Activated T-cell treated with anti-CD3 and anti-CD28 coated beads, Interleukin-2, amount 50 U/mL, for 48 hours (primary cell): ENCODE data around the gene WWOX.

Experiments
- DNase-seq, 2 experiments: peaks; one replicate each; pipeline ENCODE4 v3.0.0-alpha.2; 2020

WWOX gene

DNA sequence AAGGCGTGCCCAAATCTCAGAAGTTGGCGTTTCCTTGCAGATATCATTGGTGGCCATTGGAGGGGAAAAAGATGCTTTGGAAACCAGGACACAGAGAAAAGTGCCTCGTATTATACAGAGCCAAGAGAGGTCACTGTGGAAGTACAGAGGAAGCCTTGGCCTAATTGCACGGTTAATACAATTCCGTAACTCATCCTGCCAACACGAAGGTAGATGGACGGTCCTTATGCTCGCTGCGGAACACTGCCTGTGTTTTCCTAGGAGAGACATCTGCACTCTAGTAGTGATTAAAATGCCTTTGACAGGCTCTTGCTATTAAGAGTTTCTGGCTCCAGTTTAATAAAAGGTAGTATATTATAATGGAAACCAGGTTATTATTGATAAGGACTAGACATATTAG lies 536.4 kb downstream of the WWOX start:
- DNase-seq = no peak

DNA sequence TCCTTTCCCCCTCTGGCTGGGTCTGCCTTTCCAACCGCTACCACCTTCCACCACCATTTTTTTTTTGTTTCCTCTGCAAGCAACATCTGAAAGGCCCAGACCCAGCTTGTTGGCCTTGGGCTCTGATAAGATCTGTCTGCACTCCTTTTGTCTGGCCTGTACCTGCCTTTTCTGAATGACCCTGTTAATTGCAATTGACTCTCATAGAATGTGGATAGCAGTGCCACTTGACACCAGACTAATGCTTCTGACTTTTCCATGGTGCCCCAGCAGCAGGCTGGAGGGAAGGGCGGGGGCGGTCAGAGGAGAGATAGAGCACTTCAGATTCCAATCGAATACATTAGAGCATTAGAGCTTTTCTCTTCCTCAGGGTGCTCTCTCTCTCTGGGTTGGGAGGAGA lies 538.9 kb downstream of the WWOX start:
- no peak for DNase-seq

DNA sequence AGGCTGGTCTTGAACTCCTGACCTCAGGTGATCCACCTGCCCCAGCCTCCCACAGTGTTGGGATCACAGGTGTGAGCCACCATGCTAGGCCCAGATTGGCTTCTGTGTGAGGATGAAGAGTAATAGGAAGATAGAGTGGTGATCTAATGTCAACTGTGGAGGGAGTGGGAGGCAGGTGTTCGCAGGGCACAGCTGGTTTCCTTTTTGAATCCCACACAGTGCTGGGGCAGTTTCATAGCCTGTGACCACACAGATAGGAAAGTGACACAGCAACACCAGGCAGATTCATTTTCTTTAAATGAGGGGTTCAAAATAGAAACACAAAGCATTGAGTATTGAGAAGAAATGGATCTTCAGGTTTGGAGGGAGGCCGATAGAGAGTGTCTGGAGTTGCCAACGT lies 540.3 kb downstream of the WWOX start:
- peak in 1 of 2 experiments; percentile 27 for DNase-seq

DNA sequence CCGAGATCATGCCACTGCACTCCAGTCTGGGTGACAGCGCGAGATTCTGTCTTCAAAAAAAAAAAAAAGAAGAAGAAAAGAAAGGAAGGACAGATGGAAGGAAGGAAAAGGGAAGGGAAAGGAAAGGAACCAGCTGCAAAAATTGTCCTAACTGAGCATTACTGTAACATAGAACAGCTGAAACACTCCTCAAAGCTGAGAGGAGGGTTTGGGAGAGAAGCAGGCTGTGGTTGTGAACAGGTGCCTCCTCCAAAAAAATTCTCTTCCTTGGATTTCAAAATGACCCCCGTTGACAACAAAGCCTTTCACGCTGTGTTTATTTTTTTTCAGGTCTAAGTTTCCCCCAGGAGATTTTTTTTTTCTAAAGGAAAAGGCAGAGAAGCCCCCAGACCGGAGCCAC lies 541.4 kb downstream of the WWOX start:
- DNase-seq = no peak

DNA sequence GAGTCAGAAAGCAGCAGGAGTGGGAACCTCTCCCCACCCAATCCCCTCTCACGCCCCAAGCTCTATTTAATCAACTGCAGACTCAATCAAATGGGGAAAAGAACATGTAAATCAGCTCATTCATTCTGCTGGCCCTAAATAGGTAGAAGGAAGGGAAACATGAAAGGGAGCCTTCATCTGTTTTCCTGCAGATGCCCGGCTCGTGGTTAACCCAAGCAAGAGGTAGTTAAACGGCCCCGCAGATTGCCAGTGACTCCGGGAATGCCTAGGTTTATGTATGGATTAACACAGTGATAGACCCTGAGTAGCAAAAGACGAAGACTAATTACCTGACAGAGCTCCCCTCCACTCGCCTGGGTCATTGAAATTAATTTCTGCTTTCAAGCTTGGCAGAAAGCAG lies 542.0 kb downstream of the WWOX start:
- no peak for DNase-seq

DNA sequence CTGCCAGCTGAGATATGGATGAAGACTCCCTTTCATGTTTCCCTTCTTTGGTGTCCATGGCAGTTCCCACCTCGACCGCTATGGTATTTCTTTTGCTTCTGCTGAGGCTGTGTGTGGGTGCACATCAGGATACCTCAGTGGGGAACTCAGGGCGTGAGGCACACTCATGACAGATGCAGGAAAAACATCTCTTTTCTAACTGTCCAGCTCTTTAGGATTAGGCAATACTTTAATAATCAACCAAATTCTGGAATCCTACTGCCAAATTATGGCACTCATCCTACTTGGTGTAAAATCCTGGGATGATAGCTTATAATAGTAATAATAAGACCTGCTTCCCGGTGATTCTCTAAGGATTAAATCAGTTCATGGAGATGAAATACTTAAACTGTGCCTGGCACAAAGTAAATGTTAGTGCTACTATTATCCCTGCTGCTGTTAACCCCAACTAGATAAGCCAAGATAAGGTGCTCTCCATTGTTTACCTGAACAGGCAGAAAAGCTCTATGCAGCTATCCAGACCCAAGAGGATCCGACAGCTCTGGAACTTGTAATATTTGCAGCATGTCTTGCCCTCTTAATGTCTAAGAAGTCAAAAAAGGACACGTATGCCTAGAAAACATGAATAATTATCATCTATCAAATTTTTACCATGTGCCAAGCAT lies 543.3 kb downstream of the WWOX start:
- no peak for DNase-seq

DNA sequence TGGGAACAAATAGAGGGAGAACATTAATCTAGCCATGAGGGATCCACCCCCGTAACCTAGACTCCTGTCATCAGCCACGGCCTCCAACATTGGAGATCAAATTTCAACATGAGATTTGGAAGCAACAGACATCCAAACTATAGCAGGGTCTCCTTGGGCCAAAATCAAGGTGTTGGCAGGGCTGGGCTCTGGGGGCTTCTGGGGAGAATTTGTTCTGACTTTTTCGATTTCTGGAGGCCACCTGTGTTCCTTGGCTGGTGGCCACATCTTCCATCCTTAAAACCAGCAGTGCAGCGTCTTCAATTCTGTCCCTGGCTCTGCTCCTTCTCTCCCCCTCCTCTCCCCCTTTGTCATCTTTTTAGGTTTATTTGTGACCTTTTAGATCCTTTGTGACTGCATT lies 546.2 kb downstream of the WWOX start:
- DNase-seq = no peak

DNA sequence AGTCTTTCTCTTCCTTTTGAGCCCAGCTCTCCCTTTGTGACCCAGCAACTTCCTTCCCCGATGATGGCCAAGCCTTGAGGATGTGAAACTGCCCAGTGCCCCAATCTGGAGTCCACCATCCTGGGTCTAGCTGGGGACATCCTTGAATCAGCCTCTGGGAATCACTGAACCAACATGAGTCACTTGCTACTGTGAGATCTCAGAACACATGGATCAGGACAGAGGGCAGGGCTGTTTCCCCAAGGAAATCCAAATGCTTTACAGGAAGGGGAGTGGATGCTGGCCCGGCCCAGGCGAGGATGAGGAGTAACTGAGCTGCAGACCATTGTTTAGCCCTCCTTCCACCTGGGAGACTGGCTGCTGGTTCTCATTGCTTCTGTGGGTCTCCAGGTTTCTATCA lies 547.6 kb downstream of the WWOX start:
- DNase-seq = no peak

DNA sequence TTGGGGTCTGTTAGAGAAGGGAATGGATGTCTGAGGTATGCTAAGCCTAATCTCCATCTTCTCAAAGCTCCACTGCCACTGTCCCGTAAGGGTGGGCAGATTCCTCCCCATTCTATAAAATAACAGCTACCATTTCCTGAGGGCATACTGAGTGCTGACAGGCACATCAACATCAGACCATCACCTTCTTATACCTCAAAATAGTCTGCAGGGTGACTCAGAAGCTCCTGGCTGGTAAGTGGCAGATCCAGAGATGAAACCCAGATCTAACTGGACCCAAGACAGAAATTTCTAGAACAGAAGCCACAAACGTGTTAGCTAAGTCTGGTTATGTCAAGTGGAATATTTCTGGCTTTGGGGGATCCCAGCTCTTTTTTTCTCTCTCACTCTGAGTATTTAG lies 548.0 kb downstream of the WWOX start:
- no peak for DNase-seq

DNA sequence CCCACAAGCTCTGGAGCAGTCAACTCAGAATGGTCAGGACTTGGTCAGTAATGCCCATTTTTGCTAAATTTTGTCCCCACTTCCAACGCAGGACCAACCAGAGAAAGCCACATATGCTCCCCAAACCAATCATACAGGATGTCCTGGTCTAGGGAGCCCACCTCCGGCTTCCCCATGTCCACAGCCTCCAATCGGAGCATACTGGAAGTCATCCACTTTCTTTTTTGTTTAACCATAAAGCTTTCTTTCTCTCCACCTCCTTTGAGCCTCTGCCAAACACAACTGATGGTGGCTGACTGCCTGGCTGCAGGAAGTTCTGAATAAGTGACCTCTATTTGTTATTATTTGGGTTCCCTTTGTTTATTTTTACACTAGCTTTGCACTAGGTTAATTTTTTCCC lies 549.1 kb downstream of the WWOX start:
- no peak for DNase-seq

DNA sequence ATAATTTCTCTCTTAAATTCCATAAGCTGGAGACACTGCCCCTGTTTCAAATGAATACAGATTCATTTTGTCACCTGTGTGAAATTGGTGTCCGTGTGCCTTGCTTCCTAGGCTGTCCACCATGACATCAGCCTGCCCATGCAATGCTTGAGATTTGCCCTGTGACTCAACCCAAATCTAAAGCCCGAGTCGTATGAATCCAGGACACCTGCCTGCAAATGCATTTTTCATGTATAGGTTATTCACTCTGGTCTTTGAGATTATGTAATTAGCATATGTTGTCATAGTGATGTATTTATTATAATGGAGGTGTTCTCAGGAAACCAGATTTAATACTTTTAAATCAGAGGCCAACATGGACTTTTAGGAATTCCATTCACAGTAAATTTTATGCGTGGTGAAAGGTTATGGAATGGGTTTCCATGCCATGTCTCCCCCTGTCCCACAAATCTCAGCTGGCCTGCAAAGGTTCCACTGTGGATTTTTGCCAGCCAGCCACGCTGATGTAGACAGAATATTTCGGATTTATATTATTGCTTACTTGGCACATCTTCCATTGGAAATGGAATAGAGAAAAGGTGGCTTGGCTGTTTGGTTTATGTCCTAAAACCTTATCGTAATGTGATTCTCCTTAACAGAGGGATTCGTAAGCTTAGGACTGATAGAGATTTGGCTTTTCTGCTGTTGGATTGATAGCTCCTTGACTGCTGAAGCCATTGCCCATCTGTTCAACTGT lies 551.1 kb downstream of the WWOX start:
- DNase-seq = no peak

DNA sequence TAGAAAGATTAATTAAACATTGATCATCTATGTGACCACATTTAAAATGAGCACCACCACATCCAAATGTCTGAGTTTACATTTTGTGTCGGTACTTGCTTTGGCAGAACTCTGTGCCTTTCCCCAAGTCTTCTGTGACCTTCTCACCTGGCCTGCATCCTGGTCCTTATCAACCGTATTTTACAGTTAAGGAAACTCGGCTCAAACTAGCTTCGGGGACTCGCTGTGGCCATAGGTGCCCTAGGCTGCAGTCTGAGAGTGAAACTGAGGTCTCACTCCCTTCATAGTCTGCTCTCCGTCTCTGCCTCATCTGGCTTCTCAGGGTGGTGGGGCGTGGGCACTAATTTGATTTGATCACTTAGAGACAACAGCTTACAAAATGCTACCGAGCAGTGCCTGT lies 555.5 kb downstream of the WWOX start:
- no peak for DNase-seq

DNA sequence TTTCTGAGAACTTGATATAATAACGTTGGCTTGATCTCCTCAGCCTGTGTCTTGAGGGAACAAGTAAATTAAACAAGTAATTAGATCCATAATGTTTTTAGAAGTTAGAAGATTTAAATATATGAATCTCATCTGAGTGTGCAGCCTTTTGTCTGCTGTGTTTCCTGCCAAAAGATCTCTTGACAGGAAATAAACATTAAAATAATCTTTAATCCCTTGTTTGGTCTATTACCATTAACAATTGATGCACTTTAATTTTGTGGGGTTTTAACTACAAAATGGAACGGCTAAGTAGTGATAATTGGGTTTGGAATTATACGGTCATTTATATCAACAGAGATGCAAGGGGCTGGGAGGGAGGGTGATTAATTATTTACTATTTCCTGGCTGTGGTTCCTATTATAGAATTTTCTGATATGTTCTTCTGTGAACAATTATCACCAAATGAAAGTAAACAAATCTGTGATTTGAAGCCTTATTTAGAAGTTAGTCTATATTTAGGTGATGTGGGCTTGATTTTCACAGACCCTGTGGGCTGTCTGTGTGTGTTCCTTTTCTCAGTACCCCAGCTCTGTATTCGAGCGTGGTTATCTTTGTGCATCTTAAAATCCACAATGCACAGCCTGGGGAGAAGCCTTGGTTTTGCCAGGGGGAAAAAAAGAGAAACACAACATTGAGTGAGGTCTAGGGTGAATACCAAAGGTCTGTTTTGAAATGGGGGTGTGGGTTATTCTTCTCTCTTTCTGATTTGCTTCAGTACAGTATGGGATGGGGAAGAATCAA lies 556.1 kb downstream of the WWOX start:
- DNase-seq = no peak

DNA sequence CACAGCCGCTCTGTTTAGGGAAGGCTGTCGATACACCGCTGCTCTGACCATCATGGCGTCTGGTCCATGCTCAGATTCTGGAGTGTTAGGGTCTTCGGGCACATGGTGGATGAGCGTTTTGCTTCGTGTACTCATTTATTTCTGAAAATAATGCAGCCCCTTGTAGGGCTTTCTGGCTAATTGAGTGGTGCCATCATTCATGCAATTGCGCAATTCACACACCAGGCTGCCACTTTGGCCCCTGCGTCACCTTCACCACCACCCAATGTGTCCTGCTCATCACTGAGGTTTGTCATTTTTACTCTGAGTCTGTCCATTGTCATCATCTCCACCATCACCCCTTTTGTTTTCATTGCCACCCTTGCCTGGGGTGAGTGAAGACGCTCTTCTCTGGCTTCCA lies 557.4 kb downstream of the WWOX start:
- no peak for DNase-seq

DNA sequence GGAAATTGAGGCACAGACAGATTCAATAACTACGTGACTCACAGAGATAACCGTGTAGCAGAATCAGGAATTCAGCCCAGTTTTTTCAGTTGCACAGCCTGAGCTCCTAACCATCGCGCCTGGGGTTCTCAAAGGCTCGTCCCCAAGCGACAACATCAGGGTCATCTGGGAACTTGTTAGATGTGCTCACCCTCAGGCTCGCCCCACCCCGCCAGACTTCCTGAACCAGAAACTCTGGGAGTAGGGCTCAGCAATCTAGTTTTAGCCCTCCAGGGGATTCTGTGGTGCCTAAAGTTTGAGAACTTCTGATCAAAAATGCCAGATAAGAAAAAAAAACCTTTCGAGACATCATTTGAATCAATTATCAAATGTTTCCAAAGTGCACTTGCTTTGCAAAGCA lies 559.8 kb downstream of the WWOX start:
- no peak for DNase-seq

DNA sequence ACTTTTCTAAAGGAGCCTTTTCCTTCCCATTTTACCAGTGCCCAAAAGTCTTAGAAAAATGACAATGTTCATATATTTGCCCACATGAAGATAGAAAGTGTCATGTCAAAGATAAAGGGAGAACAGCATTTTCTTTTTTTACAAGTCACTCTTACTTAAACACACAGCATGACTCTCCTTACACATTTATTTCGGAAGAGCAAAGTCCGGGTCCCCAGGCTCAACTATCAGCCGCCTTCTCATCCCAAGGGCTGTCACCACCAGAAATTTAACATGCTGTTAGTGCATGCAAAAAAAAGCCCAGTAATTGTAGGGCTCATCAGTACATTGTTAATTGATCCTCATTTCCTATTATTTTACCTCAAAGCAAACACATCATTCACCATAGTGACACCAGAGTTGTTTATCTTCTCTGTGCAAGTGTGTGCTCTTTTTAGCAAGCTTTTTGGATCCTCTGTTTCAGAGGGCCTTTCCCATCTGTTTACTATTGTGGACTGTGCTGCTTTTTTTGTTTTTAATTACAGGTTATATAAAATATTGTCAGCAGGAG lies 560.3 kb downstream of the WWOX start:
- DNase-seq = no peak

DNA sequence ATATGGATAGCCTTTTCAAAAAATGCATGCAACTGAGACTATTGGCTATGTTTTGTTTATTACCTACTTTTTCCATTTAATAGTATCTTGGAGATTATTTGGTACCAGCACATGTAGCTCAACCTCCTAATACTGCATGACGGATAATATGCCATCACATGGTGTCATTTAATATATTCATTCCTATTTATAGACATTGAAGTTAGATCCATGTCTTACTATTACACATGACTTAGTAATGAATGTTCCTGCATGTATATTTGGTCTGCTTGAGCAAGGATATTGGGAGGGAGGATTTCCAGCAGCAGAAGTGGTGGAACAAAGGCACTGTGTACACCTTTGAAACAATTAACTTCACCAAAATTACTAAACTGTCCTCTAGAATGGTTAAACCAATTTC lies 561.3 kb downstream of the WWOX start:
- DNase-seq = no peak

DNA sequence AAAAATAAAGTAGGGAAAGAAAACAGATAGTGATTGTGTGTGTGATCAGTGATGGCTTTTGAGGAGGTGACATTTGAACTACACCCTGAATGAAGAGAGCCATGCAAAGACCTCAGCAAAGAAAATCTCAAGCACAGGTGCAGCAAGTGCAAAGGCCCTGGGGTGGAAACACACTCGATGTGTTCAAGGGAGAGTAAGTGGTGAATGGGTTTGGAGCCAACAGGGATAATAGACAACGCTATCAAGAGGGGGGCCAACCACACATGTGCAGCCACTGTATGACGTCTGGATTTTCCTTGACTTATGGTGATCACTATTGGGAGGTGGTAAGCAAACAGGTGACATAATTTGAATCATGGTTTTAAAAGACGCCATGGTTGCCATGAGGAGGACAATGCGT lies 564.2 kb downstream of the WWOX start:
- no peak for DNase-seq

DNA sequence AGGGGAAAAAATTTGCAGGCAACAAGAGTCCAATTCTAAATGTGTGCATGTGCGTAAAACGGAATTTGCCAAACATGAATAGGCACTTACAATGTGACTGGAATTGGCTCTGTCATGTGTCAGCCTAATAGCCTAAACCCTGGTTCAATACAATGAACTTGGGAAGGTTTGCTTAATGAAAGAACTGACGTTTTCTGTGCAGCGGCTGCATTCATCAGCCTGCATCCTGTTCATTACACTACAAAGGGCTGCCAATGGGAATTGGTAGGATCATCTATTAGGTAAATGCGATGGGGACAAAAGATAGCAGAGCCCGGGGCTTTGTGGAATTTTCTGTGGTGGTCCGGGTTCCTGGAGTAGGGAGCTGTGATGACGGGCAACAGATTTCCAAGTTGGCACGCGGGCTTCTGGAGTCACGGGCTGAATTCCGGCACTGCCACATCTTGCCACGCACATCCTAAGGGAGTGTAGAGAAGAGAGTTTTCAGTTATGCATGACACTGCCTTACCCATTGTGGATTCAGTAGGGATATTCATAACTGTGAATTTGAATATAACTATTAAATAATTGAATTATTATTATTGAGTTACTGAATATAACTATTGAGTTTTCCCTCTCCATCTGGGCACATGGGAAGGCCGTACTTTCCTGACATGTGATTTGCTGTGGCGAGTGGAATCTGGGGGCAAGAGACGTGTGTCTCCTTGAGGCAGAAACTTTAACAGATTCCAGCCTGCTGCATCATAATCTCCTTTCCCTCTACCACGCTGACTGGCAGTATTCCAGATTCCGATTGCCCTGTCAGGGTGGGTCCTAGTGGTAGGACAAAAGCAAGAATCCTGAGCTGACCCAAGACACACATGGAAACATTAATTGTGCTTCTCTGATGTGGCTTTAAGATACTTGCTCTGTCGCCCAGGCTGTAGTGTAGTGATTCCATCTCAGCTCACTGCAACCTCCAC lies 565.6 kb downstream of the WWOX start:
- no peak for DNase-seq

DNA sequence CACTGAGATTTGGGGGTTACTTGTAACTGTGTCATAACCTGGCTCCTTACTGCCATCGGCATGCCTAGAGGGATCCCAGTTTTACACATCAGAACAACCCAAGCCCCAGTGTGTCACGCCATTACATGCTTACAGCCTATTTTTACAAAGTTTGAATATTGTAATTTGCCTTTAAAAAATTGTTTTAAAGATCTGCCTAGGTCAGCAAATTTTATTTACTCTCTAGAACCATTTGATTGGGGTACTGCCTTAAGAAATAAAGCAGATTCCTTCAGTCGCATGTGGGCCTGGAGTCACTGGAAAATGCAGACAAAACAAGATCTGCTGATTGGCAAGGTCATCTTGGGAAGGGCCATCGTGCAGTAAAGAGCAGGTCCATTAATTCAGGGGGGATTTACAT lies 566.9 kb downstream of the WWOX start:
- no peak for DNase-seq

DNA sequence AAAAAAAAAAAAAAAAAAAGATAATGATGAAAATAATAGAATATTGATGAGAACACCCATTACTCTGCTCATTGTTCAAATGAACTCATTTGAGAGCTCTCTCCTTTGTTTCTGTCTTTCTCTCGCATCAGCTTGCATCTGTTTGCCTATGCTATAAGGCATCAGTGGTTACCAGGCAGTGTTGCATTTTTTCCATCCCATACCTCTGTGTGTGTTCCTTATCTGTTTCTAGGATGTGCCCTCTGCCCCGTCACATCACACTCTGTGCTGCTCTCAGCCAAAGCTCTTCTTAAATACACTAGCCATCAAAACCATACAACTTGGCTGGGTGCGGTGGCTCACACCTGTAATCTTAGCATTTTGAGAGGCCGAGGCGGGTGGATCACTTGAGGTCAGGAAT lies 568.2 kb downstream of the WWOX start:
- DNase-seq = no peak

DNA sequence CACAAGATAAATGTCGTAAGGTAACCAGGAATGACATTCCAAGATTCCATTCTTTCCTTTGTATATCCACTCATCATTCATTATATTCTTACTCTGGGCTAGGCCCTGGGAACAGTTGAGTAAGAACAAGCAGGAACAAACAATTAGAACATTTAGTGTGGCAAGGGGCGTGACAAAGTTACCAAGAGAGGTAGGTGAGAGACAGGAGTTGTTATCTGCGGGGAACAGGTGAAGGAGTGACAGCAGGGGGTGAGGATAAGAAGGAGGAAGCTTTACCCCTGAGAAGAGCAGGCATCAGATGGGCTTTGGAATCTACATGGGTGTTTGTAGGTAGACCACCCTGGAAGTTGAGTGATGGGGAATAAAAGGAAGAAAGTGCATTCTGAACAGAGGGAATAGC lies 568.9 kb downstream of the WWOX start:
- DNase-seq = no peak

DNA sequence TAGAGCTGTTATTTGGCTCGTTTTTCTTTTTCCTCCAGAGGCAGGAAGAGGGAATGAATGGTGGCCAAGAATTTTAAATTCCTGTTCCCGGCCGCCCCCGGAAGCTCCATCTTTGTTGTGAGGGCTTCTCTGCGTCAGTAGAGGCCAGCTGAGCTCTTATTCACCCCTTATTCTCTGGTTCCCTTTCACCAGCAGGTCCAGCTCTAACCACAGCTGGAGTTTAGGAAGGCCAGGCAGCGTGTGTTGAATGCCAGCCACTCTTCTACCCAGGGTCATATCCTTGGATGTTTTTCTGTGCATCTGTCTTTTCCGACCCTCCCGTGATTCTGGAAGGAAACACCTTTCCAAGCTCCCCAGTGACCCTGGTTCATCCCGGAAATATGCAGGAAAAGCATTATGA lies 570.5 kb downstream of the WWOX start:
- DNase-seq = no peak
